C1 segment of cervical spinal cord (tissue), 14 donors: ENCODE results near the gene TIRAP.
"Not testable (repeated sequence)": the region's sequence is repeated elsewhere in the genome, so short reads cannot be mapped to it uniquely, and the experiment has no call there.

ENCODE experiments used
- DNase-seq, 14 donors: peaks; one replicate each; lab custom pipeline; 2025; lab: John Stamatoyannopoulos, UW

Gene TIRAP, protein sequence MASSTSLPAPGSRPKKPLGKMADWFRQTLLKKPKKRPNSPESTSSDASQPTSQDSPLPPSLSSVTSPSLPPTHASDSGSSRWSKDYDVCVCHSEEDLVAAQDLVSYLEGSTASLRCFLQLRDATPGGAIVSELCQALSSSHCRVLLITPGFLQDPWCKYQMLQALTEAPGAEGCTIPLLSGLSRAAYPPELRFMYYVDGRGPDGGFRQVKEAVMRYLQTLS

DNA sequence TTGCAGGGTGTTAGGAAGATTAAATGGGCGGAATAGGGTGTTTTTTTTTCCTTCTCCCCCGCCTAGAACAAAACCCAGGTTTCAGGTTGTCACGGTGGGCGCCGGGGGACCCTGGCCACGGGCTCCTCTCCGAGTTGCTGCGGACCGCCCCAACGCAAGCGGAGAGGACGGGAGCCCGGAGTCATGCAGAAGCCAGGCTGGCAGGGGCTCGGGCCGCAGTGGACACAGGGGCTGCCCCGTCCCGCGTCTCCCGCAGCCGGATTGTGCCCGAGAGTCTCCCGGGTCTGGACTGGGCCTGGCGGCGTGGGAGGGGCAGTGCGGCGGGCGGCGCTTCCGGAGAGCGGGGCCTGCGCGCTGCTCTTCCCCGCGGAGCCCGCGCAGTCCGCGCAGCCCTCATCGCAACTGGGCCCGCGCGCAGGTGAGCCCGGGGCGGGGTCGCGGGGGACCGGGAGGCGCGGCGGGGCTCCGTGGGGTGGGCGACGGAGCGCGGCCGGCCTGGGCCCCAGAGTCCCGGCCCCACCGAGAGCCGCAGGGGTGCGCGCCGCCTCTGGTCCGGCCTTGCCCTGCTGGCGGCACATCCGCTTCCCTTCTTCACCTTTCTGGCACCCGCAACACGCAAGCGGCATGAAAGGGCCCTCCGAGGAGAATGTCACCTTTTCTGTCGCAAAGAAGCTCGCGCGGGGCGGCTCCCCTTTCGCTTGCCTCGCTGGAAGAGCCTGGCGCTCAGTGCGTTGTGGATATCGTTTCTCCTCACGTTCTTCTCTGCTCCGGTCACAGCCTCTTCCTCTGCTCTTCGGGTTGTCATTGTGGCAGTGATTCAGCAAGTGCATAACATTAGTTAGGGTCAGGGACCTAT lies at the start of gene TIRAP:
TSS of gene TIRAP (plus strand) at position 358 of the 856 bp plus-strand sequence. CDS start 7,802 bp downstream, outside the sequence.
- DNase-seq, result peak in 11 of 14 donors; percentile 29 to 81 (median 58)

DNA sequence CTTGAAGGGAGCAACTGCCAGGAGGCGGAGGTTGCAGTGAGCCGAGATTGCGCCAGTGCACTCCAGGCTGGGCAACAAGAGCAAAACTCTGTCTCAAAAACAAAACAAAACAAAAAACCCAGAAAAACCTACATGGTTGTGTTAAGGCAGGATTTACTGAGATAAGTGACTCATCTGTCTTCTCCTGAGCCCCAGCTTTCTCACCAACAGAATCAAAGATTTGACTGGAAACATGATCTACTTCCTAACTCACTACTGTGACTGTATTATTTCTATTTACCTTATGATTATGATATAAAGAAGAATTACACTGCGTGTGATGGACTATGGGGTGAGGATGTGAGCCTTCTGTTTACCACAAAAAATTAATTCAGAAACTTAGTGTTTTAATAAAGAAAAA lies 49.5 kb upstream of the TIRAP start:
- no peak for DNase-seq

DNA sequence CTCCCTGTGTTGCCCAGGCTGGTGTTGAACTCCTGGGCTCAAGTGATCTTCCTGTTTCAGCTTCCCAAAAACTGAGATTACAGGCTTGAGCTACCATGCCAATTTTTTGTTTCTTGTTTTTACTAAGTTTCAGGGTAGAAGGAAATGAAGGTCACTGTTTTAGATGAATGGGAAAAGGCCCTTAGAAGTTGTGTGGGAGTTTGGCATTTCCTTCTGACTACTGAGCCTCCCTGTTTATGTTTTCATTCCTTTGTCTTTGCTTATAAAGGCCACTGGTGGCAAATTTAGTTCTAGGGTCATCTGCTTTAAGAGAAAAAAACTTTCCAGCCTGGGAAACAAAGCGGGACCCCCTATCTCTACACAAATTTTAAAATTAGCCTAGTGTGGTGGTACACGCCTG lies 36.3 kb upstream of the TIRAP start:
- no peak for DNase-seq

DNA sequence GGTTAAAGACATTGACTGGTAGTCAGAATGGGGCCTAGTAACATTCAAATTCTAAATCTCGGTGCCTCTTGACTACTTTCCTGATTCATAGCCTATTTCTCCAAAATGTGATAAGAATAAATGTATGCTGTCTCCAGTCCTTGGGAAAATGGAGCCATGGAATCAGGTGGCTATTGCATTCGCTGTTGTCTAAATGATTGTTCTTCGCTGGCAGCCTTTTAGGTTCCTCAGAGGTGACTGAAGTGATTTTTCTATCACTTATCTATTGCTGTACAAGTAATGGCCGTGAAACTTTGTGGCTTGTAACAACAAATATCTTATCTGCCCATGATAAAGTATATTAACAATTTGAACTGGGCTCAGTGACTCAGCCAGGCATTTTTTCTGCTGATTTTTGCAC lies 29.6 kb upstream of the TIRAP start:
- DNase-seq, result no peak

DNA sequence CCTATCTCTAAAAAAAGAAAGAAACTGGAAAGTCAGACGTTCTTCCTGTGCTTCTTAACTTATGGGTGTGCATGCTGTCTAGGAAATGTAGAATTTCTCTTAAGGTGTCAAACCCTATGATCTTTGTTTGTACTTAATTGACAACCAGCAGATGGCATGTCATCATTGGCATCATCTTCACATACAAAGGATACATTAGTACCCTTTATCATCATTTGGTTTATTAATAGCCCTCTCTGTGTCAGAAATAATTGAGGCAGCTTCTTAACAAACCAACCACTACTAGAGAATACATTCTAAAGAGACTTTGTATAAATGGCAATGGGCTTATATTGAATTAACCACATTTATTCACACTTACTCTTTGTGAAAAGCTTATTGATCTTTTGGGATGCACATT lies 28.1 kb upstream of the TIRAP start:
- DNase-seq, result no peak

DNA sequence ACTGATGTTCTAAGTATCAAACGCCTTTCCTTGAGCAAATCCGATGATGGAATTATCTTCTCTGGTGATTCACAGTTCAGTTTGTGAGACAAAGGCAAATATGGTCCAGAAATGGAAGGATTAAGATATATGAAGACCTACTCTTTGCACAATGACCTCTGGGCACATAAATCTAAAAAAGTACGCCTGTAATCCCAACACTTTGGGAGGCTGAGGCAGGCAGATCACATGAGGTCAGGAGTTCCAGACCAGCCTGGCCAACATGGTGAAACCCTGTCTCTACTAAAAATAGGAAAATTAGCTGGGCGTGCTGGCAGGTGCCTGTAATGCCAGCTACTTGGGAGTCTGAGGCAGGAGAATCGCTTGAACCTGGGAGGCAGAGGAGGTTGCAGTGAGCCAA lies 27.4 kb upstream of the TIRAP start:
- not testable (repeated sequence) for DNase-seq

DNA sequence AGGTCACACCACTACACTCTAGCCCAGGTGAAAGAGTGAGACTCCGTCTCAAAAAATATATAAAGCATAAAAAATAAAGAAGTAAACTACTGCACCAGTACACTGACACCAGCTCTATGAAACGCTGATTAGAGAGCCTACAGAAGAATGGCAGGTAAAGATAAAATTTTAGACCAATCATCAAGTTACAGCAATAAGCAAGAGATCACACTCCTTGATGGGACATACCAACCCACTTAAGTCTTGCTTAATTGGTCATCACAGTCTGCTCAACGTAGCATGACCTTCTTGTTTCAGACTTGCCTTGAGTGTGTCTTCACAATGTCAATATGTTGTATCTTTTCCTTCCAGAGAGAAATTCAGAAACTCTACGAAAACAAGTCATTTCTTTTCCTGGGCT lies 26.7 kb upstream of the TIRAP start:
- DNase-seq, result no peak

DNA sequence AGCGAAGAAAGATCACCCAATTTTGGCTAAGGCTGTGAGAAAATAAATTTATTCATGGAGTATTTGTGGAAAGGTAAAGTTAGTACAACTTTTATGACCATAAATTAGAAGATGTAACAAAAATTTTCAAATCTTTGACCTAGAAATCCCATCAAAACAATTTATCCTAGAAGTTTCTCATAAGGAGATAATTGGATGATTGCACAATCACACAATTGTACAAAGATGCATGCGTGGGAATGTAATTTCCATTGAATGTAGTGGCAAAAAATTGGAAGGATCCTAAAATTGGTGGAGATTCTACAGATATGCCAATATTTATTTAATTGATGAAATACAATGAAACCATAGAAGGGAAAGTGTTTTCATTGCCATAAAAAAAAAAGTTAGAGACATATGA lies 25.7 kb upstream of the TIRAP start:
- DNase-seq, result no peak

DNA sequence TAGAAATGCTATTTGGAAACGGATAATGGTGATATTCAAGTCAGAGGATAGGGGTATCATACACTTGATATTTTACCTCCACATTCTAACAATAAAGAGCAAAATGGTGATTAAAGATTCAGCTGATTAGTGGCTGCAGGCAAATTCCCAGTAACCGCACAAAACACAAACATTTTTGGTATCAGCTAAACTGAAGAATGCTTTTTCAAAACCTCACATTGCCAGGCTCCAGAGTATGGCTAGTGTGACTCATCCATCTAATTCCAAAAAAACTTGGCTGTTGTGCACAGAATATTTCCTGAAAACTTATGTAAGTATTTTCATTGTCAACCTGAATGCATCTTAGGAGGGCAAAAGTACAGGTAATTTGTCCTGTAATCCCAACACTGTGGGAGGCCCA lies 25.1 kb upstream of the TIRAP start:
- no peak for DNase-seq

DNA sequence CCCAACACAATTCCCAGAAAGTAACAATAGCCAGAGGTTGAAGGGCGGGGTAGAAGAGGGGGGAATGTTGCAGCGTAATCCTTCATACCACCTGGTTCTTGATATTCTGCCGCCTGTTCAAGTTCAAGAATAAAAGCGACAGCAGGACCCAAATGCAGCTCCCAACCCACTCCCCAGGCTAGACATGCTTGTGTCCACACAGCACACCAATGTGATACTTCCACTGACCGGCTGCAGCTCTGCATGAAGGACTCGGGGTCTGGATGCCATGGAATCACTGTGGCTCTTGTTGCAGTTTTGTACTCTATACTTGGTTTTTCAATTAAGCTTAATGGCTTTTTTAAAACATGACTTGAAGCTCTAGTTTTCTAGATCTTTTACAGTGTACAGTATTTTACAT lies 20.7 kb upstream of the TIRAP start:
- no peak for DNase-seq

DNA sequence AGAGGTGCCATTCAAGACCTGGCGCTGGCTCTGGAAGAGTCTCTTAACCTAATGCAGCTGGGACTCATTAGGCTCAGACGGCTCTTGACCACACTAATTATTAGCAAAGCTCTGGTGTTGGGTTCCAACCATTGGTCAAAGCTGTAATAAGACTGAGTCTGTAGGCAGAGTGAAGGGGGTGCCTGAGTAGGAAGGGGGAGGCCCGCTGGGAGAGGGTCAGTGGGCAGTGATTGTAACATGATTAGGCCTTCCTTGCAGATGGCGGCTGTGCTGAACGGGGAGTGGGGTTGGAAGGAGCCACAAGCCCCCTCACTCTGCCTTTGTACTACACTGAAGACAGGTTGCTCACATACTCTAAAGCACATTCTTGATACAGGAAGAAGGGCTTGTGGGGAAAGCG lies 19.4 kb upstream of the TIRAP start:
- DNase-seq, result no peak

DNA sequence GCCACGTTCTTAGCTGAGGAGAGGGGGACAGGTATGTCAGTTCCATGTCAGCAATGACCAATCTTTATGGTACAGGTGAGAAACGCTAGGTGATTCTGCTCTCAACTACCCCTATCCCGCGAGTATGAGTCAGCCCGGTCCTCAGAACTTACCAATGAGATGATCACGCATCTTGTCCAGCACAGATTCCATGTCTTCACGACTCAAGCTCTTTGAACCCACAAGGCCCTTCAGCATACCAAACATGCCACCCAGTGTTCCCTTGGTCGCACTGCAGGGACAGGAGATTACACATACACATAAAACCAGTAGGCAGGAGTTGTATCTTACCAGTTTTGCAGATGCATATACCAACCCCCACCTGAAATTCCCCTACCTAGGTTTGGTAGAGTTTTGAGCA lies 17.1 kb upstream of the TIRAP start:
- DNase-seq, result no peak

DNA sequence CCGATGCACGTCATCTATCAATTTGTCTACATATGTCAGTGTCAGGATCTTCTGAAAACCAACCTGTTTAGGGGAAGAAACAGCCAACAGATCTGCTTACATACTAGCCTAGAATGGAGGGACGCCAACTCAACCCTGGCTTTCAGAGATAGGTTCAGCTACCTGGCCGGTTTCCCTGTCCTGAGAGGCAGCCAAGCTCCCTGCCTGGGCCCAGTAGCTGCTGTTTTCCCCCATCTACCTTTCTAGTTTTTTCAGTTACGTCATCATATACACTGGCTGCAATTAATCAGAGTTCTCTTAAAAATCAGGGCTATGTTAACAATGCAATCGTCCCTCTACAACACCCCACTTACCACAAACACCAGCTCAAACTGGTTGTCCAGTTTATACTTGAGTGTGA lies 15.2 kb upstream of the TIRAP start:
- peak in 1 of 14 donors; percentile 38 for DNase-seq

DNA sequence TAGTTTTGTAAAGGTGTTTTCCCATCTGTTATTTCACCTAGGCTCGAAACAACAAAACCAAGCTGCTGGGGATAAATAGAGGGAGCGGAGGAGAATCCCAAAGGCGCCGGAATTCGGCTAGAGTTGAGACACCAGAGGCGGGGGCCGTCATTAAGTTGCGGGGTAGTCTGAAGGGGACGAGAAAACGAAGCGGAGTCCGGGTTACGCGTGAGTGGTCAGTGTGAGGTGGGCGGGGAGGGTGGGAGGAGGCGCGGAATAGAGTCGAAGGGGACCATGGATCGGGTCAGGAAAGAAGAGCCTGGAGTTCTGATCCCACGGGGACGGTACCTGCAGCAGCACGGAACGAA lies 14.6 kb upstream of the TIRAP start:
- no peak for DNase-seq

DNA sequence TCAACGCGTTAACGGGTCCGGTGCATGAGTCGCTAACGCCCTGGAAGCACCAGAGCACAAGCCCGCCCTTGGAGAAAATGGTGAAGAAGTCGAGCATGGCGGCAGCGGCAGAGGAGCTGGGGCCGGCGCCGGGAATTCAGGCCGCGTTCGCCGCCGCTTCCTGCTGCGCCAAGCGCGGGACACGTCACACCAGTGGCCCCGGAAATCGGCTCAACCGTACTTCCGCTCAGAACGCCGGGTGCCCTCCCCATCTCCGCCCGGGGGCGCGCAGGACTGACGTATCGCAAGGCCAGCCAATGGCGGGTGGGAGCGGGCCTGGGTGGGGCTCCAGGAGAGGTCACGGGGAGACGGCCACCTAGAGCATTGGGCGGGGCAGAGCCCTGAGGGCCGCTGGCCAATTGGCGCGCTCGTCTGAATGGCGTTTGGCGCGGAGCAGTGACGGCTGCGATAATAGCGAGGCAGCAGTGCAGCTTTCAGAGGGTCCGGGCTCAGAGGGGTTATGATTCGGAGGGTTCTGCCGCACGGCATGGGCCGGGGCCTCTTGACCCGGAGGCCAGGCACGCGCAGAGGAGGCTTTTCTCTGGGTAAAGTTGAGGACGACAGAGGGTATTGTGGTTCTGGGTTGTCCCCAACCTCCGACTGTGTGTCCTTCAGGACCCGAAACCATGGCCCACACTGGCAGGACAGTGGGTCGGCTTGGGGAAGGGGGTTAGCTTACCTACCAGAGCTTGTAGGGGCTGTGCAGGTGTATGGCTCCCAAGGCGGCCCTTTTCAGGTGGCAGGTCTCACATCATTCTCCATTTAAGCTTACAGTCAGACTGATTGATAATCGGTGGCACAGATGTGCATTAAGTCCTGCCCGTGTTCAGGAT lies 13.9 kb upstream of the TIRAP start, which contains the start of the genes FOXRED1 and SRPRA:
TSS of gene FOXRED1 (plus strand) at position 447 of the 872 bp plus-strand sequence. CDS start at position 500, 53 bp downstream.
TSS of gene SRPRA (minus strand) at position 188 of the 872 bp plus-strand sequence. CDS start at position 97, 91 bp downstream.
- peak; percentile 91 to 99 (median 98) for DNase-seq

DNA sequence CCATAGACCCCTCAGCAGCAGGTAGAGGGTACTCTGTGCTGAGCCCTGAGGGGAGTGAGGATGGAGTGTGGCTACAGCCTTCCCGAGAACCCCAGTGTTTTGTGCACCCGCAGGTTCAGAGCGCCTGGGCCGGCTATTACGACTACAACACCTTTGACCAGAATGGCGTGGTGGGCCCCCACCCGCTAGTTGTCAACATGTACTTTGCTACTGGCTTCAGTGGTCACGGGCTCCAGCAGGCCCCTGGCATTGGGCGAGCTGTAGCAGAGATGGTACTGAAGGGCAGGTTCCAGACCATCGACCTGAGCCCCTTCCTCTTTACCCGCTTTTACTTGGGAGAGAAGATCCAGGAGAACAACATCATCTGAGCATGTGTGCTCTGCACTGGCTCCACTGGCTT lies 5.6 kb upstream of the TIRAP start:
- no peak for DNase-seq

DNA sequence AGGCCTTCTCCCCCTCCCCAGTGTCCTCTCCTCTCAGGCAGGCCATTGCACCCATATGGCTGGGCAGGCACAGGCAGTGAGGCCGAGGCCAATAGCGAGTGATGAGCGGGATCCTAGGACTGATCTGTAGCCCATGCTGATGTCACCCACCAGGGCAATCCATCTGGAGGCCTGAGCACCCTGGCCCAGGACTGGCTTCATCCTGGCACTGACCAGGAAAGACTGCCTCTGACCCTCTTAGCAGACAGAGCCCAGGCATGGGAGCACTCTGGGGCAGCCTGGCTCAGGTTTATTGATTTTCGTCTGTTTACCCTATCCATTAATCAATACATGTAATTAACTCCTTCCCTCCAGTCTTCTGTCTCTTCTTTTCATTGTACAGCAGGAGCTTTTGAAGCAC lies 5.1 kb upstream of the TIRAP start:
- DNase-seq, result no peak

DNA sequence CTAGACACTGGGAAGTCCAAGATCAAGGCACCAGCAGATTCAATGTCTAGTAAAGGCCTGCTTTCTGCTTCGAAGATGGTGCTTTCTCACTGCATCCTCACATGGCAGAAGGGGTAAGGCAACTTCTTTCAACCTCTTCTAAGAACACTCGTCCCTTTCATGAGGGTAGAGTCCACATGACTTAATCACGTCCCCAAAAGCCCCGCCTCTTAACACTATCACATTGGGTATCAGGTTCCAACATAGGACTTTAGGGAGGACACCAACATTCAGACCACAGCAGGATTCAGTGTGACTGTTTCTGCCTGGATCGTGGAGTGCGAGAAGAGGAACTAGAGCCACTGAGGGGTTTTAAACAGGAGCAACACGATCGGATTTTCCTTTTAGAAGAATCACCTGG lies 3.7 kb upstream of the TIRAP start:
- DNase-seq, result no peak

DNA sequence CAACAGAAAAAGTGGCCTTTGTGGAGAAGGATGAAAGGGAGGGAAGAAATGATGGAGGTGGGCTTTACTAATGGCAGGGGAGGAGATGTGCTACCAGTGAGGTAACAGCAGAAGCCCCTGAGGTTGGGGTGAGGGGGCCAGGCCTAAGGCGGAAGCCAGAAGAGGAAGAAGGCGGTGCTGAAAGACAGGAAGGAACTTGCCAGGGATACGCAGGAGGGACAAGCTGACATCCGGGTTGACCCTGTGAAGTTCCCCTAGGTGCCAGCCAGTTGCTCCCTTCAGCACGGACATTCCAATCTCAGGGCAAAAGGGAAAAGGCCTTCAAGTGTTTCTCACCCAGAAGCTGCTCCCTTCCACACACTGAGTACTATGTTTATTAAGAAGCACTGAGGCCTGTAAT lies 2.3 kb upstream of the TIRAP start:
- peak in 1 of 14 donors; percentile 3 for DNase-seq

DNA sequence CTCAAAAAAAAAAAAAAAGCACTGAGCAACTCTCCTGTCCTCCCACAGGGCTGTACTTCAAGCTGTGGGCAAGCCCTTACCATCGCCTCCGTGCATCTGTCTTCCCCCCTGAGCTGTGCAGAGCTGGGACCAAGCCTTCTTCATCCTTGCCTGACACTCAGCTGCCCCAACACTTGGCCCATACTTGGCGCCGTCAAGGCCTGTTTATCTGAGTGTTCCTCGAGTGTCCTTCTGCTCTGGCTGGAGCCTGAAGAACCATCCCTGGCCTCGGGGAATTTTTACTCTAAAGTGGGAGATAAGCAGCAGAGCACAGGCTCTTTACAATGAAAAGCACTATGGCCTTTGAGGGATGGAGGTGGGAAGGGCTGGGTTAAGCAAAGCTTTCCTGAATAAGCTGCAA lies 1.6 kb upstream of the TIRAP start:
- DNase-seq, result no peak

DNA sequence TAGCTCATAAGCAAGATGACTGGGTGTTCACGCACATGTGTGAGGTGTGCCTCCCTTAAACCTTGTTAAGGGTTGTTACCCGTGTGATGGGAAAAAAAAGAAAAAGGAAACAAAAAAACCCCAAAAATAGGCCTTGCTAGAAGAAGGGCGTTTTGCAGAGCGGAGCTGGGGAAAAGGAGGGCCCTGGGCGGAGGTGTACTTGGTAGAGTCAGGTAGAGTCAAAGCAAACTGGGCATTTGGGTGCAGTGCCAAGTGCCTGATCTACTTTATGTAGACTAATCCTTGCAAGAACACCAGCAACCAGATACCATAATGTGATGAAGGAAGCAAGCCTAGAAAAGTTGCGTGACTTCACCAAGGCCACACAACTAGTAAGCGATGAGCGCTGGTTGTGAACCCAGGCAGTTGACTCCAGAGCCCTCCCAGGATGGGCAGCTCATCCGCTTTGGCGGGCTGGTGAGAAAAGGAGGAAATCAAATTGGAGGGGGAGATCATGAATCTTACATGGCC lies 1.2 kb upstream of the TIRAP start:
- DNase-seq, result no peak

DNA sequence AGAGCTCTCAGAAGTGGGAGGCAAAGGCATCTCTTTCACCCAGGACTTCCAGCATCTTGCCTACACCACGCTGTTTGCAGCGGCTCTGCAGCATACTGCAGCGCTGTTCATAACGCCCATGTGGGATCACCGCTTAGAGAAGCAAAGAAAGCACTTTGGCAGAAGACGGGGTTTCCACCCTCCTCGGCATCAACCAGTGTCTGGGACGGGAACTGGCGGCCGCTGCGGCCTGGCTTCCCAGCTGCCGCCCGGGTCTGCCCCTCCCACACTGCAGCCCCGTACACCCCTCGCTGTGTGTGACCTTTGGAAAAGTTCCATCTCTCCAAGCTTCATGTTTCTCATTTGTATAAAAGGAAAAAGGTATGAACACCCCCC lies 545 bp upstream of the TIRAP start:
- DNase-seq, result peak in 7 of 14 donors; percentile 23 to 54 (median 36)
